Kidney tubule cell (primary cell): Measurements from ENCODE around the gene PANK1.
"Not testable (repeated sequence)": the region's sequence is repeated elsewhere in the genome, so short reads cannot be mapped to it uniquely, and the experiment has no call there.

Experiments used
- DNase-seq: peaks from one replicate; pipeline ENCODE4 v3.0.0-alpha.2; 2018; ENCODE audit warnings: low spot score

PANK1 gene

DNA sequence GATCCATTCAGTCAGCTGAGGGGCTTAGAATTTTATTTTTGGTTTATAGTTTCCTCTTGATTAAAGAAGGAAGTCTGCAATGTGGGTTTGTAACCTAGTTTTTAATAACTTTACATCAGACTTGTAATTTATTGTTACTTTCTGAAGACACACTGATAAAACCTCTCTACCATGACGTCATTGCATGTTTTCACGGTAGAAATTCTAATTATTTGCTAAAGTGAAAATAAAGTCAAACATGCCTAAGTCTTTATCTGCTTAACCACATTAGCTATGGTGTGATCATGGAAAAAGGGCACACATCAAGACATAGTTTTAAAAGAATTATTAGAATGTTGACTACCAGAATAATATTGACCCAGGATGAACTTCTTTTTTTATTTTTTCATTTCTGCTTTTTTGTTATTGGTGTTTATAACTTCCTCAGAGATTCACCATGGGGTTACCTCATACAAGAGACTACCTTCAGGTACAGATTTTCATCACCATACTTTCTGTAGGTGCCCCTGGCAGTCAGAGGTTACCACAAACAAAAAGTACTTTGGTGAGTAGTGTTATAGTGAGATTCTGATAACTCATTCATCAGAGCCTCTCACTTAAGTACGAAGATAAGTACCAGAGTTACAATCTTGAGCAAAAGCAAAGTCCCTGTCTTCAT is 7.0 kb upstream of the PANK1 start:
- no peak for DNase-seq

DNA sequence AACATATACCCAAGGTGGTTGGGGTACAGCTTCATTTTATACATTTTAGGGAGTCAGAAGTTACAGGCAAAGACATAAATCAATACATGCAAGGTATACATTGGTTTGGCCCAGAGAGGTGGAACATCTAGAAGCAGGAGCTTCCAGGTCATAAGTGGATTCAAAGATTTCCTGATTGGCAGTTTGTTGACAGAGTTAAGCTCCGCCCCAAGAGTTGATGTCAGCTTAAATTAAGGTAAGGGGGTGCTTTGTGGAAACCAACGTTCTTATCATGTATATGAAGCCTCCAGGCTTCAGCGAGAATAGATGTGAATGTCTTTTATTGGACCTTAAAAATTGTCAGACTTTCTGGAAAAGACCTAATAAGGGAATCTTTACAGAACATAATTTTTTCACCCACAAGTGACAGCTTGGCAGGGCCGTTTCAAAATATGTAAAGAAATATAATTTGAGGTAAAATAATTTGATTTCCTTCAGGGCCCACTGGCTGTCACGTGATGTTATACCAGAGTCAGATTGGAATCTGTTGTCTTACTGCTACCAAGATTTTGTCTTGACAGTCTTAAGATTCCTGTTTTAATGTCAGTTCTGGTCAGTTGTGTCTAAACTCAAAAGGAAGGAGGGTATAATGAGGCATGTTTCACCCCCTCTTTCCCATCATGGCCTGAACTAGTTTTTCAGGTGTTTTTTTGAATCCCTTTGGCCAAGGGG is 6.3 kb upstream of the PANK1 start:
- DNase-seq, result no peak

GRCh38 chr10:89649051-89649450 is 4.0 kb upstream of the PANK1 start:
- no peak for DNase-seq

- DNase-seq, result no peak
These were observed 3.0 kb upstream of the PANK1 start for GRCh38 chr10:89648074-89648473.

- no peak for DNase-seq
These were observed 2.0 kb upstream of the PANK1 start for GRCh38 chr10:89646889-89647657.

- no peak for DNase-seq
These were observed 715 bp upstream of the PANK1 start for GRCh38 chr10:89645742-89646172.

GRCh38 chr10:89644691-89644966 is 413 bp downstream of the PANK1 start:
- no peak for DNase-seq

GRCh38 chr10:89643812-89644690 is 991 bp downstream of the PANK1 start:
- peak; percentile 96 for DNase-seq

- no peak for DNase-seq
These were observed 1.6 kb downstream of the PANK1 start for GRCh38 chr10:89643431-89643811.

DNA sequence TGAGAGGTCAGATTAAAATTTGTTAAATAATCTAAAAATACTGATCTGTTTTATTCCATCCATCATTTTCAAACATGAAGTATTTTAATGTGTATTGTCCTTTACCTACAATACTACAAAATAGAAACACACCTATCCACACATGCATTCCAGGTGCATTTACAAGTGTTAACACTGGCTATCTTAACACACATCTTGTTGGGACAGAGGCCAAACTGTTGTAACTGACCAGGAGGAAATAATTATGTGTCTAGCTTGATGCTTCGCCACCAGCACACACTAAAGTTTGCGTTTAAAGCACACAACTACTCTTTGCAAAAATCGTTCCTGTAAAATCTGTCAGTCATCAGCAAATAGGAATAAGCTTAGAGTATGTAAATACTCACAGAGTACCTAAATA is 2.8 kb downstream of the PANK1 start:
- DNase-seq, result no peak

GRCh38 chr10:89640241-89640640 is 4.8 kb downstream of the PANK1 start:
- no peak for DNase-seq

GRCh38 chr10:89639326-89639725 is 5.7 kb downstream of the PANK1 start:
- DNase-seq, result no peak

DNA sequence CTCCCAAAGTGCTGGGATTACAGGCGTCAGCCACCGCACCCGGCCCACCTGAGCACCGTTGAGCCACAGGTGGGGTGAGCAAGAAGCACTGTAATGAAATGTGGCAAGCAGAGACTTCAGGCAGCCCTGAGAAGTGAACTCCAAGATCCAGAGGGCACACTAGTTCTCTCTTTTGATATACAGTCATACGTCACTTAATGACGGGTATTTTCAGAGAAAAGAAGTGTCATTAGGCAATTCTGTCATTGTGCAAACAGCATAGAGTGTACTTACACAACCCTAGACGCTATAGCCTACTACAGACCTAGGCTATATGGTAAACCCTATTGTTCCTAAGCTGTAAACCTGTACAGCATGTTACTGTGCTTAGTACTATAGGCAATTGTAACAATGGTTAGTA is 7.9 kb downstream of the PANK1 start:
- DNase-seq, result no peak

- DNase-seq, result no peak
These were observed 10.4 kb downstream of the PANK1 start for GRCh38 chr10:89634637-89635036.

GRCh38 chr10:89633484-89633883 is 11.6 kb downstream of the PANK1 start:
- peak; percentile 72 for DNase-seq

GRCh38 chr10:89632824-89633223 is 12.2 kb downstream of the PANK1 start:
- peak; percentile 29 for DNase-seq

GRCh38 chr10:89627830-89628229 is 17.2 kb downstream of the PANK1 start:
- DNase-seq, result no peak

GRCh38 chr10:89625041-89625765 is 19.8 kb downstream of the PANK1 start:
- peak; percentile 35 for DNase-seq

GRCh38 chr10:89624020-89624419 is 21.0 kb downstream of the PANK1 start:
- no peak for DNase-seq

DNA sequence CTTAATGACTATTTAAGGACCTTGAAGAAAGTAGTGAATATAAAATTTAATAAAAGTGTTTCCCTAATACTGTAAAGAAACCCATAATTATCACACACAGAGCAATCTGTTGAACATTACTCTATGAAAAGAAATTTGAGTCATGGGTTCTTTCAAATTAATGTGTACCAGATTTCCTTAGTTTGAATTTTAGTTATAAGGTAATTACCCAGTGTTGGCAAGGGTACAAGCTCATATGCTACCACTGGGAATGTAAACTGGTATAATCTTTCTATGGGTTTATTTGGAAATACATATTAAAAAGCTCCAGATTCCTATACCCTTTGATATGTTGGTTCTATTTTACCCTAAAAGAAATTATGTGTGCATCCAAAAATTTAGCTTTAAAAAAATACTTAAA is 22.9 kb downstream of the PANK1 start:
- DNase-seq, result no peak

DNA sequence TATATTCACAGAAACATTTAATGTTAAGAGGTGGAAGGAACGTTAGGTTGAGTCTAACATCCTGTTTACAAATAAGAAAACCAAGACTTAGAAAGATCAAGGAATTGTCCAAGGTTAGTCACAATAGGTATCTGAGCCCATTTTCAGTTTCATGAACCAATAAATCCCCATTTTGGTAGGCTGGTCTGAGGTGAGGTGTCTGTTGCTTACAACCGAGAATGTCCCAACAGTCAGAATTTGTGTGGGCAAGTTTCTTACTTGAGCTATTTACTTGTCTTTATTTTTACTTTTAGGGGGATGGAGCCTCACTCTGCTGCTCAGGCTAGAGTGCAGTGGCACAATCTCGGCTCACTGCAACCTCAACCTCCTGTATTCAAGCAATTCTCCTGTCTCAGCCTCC is 23.6 kb downstream of the PANK1 start:
- no peak for DNase-seq

GRCh38 chr10:89620296-89620695 is 24.7 kb downstream of the PANK1 start:
- not testable (repeated sequence) for DNase-seq
